NCI-H1092 treated with DMSO at 0.1 percent for 48 hours (cell line): ENCODE data around the gene TYMS.

Experiments
- DNase-seq: peaks from one replicate; lab custom pipeline; 2025; lab: John Stamatoyannopoulos, UW

TYMS gene

GRCh38 chr18:647304-647703 lies 10.1 kb upstream of the TYMS start:
- DNase-seq: no peak

GRCh38 chr18:649341-649740 lies 8.1 kb upstream of the TYMS start:
- DNase-seq: no peak

- no peak for DNase-seq
Observed at GRCh38 chr18:650428-650858, 7.0 kb upstream of the TYMS start.

GRCh38 chr18:652131-652530 lies 5.3 kb upstream of the TYMS start:
- no peak for DNase-seq

GRCh38 chr18:653512-653911 lies 3.9 kb upstream of the TYMS start:
- DNase-seq: no peak

- DNase-seq: no peak
Observed at GRCh38 chr18:654601-655000, 2.9 kb upstream of the TYMS start.

GRCh38 chr18:655445-655844 lies 2.0 kb upstream of the TYMS start:
- DNase-seq: no peak

- DNase-seq: peak; percentile 79
Observed at GRCh38 chr18:658001-658946, 821 bp downstream of the TYMS start.

GRCh38 chr18:658947-659533 lies 1.6 kb downstream of the TYMS start:
- no peak for DNase-seq

- DNase-seq: no peak
Observed at GRCh38 chr18:659597-659996, 2.1 kb downstream of the TYMS start.

- DNase-seq: no peak
Observed at GRCh38 chr18:662197-662596, 4.7 kb downstream of the TYMS start.

GRCh38 chr18:666177-666576 lies 8.7 kb downstream of the TYMS start:
- DNase-seq: no peak

- no peak for DNase-seq
Observed at GRCh38 chr18:666628-667027, 9.2 kb downstream of the TYMS start.

- no peak for DNase-seq
Observed at GRCh38 chr18:668260-668659, 10.8 kb downstream of the TYMS start.

GRCh38 chr18:669077-669476 lies 11.6 kb downstream of the TYMS start:
- DNase-seq: no peak

GRCh38 chr18:670522-670921 lies 13.1 kb downstream of the TYMS start:
- DNase-seq: no peak

- DNase-seq: no peak
Observed at GRCh38 chr18:671405-671804, 14.0 kb downstream of the TYMS start.

- DNase-seq: no peak
Observed at GRCh38 chr18:673317-673716, 15.9 kb downstream of the TYMS start.

- no peak for DNase-seq
Observed at GRCh38 chr18:673769-674168, 16.3 kb downstream of the TYMS start.

- DNase-seq: no peak
Observed at GRCh38 chr18:675307-675706, 17.9 kb downstream of the TYMS start.

GRCh38 chr18:676069-676468 lies 18.6 kb downstream of the TYMS start:
- no peak for DNase-seq

- no peak for DNase-seq
Observed at GRCh38 chr18:676736-677135, 19.3 kb downstream of the TYMS start.

GRCh38 chr18:677145-677544 lies 19.7 kb downstream of the TYMS start:
- no peak for DNase-seq

GRCh38 chr18:677951-678381 lies 20.5 kb downstream of the TYMS start:
- DNase-seq: no peak
